ENCODE data around the gene S100G. TPM values are rescaled to one million over a fixed set of nuclear protein-coding genes. Genes with fewer than 3 reads are reported as not detected.

Gene S100G
- polyA plus RNA-seq, 3 donors: not detected

- DNase-seq (ENCODE audit: extremely low read depth in 1 of 11, low read depth in 9 of 11, low spot score in 4 of 11): no peak
These were observed 47.0 kb downstream of the S100G start for GRCh38 chrX:16696956-16697355.

GRCh38 chrX:16699389-16699788 lies 49.4 kb downstream of the S100G start:
- no peak for DNase-seq (ENCODE audit: extremely low read depth in 1 of 11, low read depth in 9 of 11, low spot score in 4 of 11)

- DNase-seq (ENCODE audit: extremely low read depth in 1 of 11, low read depth in 9 of 11, low spot score in 4 of 11): no peak
These were observed 50.8 kb downstream of the S100G start for GRCh38 chrX:16700734-16701133.

GRCh38 chrX:16702700-16703599 lies 53.0 kb downstream of the S100G start:
- DNase-seq (ENCODE audit: extremely low read depth in 1 of 11, low read depth in 9 of 11, low spot score in 4 of 11): no peak

Other genes starting within 250 kb of the S100G start
- gene CTPS2, start 62.5 kb downstream of the S100G start, polyA plus RNA-seq (ENCODE audit: insufficient read length in 3 of 3): 10 to 100 TPM; 34.8 to 43.6 (median 42.4) TPM
- 10 to 100 TPM; 29.2 to 43.5 (median 39.5) TPM for gene SYAP1, start 69.5 kb downstream of the S100G start, polyA plus RNA-seq (ENCODE audit: insufficient read length in 3 of 3)
- gene TXLNG, start 136.3 kb downstream of the S100G start, polyA plus RNA-seq (ENCODE audit: insufficient read length in 3 of 3): 10 to 100 TPM; 15.4 to 20.1 (median 19.8) TPM
- 100 to 1,000 TPM; 205 to 232 (median 206) TPM for gene RBBP7, start 220.2 kb downstream of the S100G start, polyA plus RNA-seq (ENCODE audit: insufficient read length in 3 of 3)

All from renal cortex interstitium (tissue), 11 donors.